Measurements from ENCODE around the gene UVRAG. TPM values are rescaled to one million over a fixed set of nuclear protein-coding genes. Genes with fewer than 3 reads are reported as not detected.
"Not testable (repeated sequence)": the region's sequence is repeated elsewhere in the genome, so short reads cannot be mapped to it uniquely, and the experiment has no call there.

Gene UVRAG
- total and polyA plus RNA-seq, 5 experiments from 2014 or later: 8.9 to 22.3 (median 12.6) TPM

- ATAC-seq (no peak), DNase-seq (no peak)
- H3K4me1 Mint-ChIP-seq: peaks cover 14 to 31% (median 18%) of the 10 kb centered on the region in 4 donors
- no peaks in the 10 kb centered on the region for H3K27me3 Mint-ChIP-seq
- peaks cover 7 to 29% (median 27%) of the 10 kb centered on the region in 3 donors for H3K36me3 Mint-ChIP-seq
- H3K9me3 Mint-ChIP-seq: peaks cover 0 to 8% (median 0%) of the 10 kb centered on the region in 9 donors
- H3K27ac Mint-ChIP-seq: no peak overlapping the region
- POLR2A ChIA-PET: no interaction called here
- no peak overlapping the region for H3K4me3 Mint-ChIP-seq
These were observed 260.7 kb downstream of the UVRAG start for GRCh38 chr11:76075716-76076115.

- DNase-seq, POLR2A ChIA-PET: not testable (repeated sequence)
- peak overlapping the region in 1 of 10 donors; percentile 5 for H3K27ac Mint-ChIP-seq
These were observed 261.2 kb downstream of the UVRAG start for GRCh38 chr11:76076253-76076652.

GRCh38 chr11:76076749-76077148, 261.7 kb downstream of the UVRAG start:
- DNase-seq (no peak), ATAC-seq (no peak)
- H3K27me3 Mint-ChIP-seq: no peaks in the 10 kb centered on the region
- POLR2A ChIA-PET: no interaction called here
- peaks cover 0 to 8% (median 0%) of the 10 kb centered on the region in 9 donors for H3K9me3 Mint-ChIP-seq
- H3K4me1 Mint-ChIP-seq: peaks cover 9 to 31% (median 14%) of the 10 kb centered on the region in 4 donors
- peaks cover 7 to 24% (median 23%) of the 10 kb centered on the region in 3 donors for H3K36me3 Mint-ChIP-seq
- no peak overlapping the region for H3K27ac Mint-ChIP-seq
- H3K4me3 Mint-ChIP-seq: no peak overlapping the region

More at GRCh38 chr11:76076253-76076652, 261.2 kb downstream of the UVRAG start:
- not testable (repeated sequence) for H3K4me3 Mint-ChIP-seq, ATAC-seq, H3K9me3 Mint-ChIP-seq, H3K27me3 Mint-ChIP-seq
- Mint-ChIP-seq H3K4me1 (peaks cover 12 to 31% (median 16%) of the 10 kb centered on the region in 4 donors), H3K36me3 (peaks cover 7 to 29% (median 25%) of the 10 kb centered on the region in 3 donors)

- no peaks in the 10 kb centered on the region for H3K27me3 Mint-ChIP-seq
- peaks cover 7 to 22% (median 22%) of the 10 kb centered on the region in 3 donors for H3K36me3 Mint-ChIP-seq
- DNase-seq (peak in 1 of 10 donors; percentile 1), ATAC-seq (no peak)
- H3K27ac Mint-ChIP-seq: peak overlapping the region in 6 of 10 donors; percentile 34 to 66 (median 48)
- H3K9me3 Mint-ChIP-seq: peaks cover 0 to 8% (median 0%) of the 10 kb centered on the region in 9 donors
- POLR2A ChIA-PET: no interaction called here
- peak overlapping the region in 4 of 10 donors; percentile 0 to 23 (median 14) for H3K4me3 Mint-ChIP-seq
- H3K4me1 Mint-ChIP-seq: peaks cover 8 to 31% (median 14%) of the 10 kb centered on the region in 4 donors
These were observed 262.7 kb downstream of the UVRAG start for GRCh38 chr11:76077575-76078150.

GRCh38 chr11:76081084-76081483, 266.1 kb downstream of the UVRAG start:
- H3K27me3 Mint-ChIP-seq, DNase-seq, H3K9me3 Mint-ChIP-seq, H3K27ac Mint-ChIP-seq, ATAC-seq, H3K4me3 Mint-ChIP-seq, POLR2A ChIA-PET: not testable (repeated sequence)
- Mint-ChIP-seq H3K4me1 (peaks cover 2 to 18% (median 8%) of the 10 kb centered on the region in 4 donors), H3K36me3 (peaks cover 0 to 16% (median 4%) of the 10 kb centered on the region in 3 donors)

GRCh38 chr11:76083563-76084451, 268.8 kb downstream of the UVRAG start:
- Mint-ChIP-seq H3K9me3 (peaks cover 0 to 7% (median 0%) of the 10 kb centered on the region in 9 donors), H3K4me3 (no peak overlapping the region), H3K4me1 (peaks cover 0 to 3% (median under 1%) of the 10 kb centered on the region in 4 donors), H3K27ac (no peak overlapping the region), H3K27me3 (no peaks in the 10 kb centered on the region), H3K36me3 (peaks cover 4 to 28% (median 18%) of the 10 kb centered on the region in 3 donors)
- POLR2A ChIA-PET: no interaction called here
- DNase-seq (no peak), ATAC-seq (no peak)

- H3K4me3 Mint-ChIP-seq: no peak overlapping the region
These were observed 270.3 kb downstream of the UVRAG start for GRCh38 chr11:76085270-76085669.

GRCh38 chr11:76086743-76087635, 272.0 kb downstream of the UVRAG start:
- POLR2A ChIA-PET: no interaction called here
- H3K27ac Mint-ChIP-seq: no peak overlapping the region
- no peak for ATAC-seq
- H3K4me3 Mint-ChIP-seq: no peak overlapping the region
- H3K4me1 Mint-ChIP-seq: peaks cover 0 to 3% (median 0%) of the 10 kb centered on the region in 4 donors
- H3K27me3 Mint-ChIP-seq: no peaks in the 10 kb centered on the region
- peaks cover 5 to 32% (median 15%) of the 10 kb centered on the region in 9 donors for H3K9me3 Mint-ChIP-seq
- peaks cover 29 to 47% (median 42%) of the 10 kb centered on the region in 3 donors for H3K36me3 Mint-ChIP-seq
- DNase-seq: no peak

More at GRCh38 chr11:76085270-76085669, 270.3 kb downstream of the UVRAG start:
- DNase-seq (no peak), ATAC-seq (no peak)
- Mint-ChIP-seq H3K9me3 (peaks cover 0 to 16% (median 5%) of the 10 kb centered on the region in 9 donors), H3K27me3 (no peaks in the 10 kb centered on the region), H3K4me1 (peaks cover 0 to 3% (median 0%) of the 10 kb centered on the region in 4 donors), H3K27ac (no peak overlapping the region), H3K36me3 (peaks cover 15 to 31% (median 28%) of the 10 kb centered on the region in 3 donors)
- POLR2A ChIA-PET: no interaction called here

- Mint-ChIP-seq H3K9me3 (peaks cover 5 to 32% (median 15%) of the 10 kb centered on the region in 9 donors), H3K27ac (no peak overlapping the region), H3K4me3 (no peak overlapping the region), H3K36me3 (peaks cover 29 to 47% (median 42%) of the 10 kb centered on the region in 3 donors), H3K4me1 (peaks cover 0 to 4% (median 0%) of the 10 kb centered on the region in 4 donors), H3K27me3 (no peaks in the 10 kb centered on the region)
- POLR2A ChIA-PET: no interaction called here
- no peak for ATAC-seq
- DNase-seq: no peak
These were observed 272.7 kb downstream of the UVRAG start for GRCh38 chr11:76087749-76088148.

GRCh38 chr11:76088511-76088910, 273.5 kb downstream of the UVRAG start:
- POLR2A ChIA-PET: no interaction called here
- Mint-ChIP-seq H3K27me3 (no peaks in the 10 kb centered on the region), H3K4me1 (peaks cover 0 to 6% (median under 1%) of the 10 kb centered on the region in 4 donors), H3K27ac (no peak overlapping the region), H3K4me3 (no peak overlapping the region), H3K9me3 (peaks cover 5 to 32% (median 15%) of the 10 kb centered on the region in 9 donors), H3K36me3 (peaks cover 29 to 47% (median 42%) of the 10 kb centered on the region in 3 donors)
- no peak for DNase-seq
- ATAC-seq: no peak

GRCh38 chr11:76090174-76090573, 275.2 kb downstream of the UVRAG start:
- H3K27me3 Mint-ChIP-seq: no peaks in the 10 kb centered on the region
- peaks cover 29 to 47% (median 42%) of the 10 kb centered on the region in 3 donors for H3K36me3 Mint-ChIP-seq
- peaks cover 0 to 7% (median 2%) of the 10 kb centered on the region in 4 donors for H3K4me1 Mint-ChIP-seq
- no peak overlapping the region for H3K4me3 Mint-ChIP-seq
- ATAC-seq (no peak), DNase-seq (no peak)
- peaks cover 5 to 32% (median 15%) of the 10 kb centered on the region in 9 donors for H3K9me3 Mint-ChIP-seq
- POLR2A ChIA-PET: no interaction called here
- peak overlapping the region in 2 of 10 donors; percentile 31 to 63 for H3K27ac Mint-ChIP-seq

- POLR2A ChIA-PET: no interaction called here
- Mint-ChIP-seq H3K9me3 (peaks cover 5 to 32% (median 15%) of the 10 kb centered on the region in 9 donors), H3K36me3 (peaks cover 29 to 47% (median 40%) of the 10 kb centered on the region in 3 donors), H3K4me3 (no peak overlapping the region), H3K4me1 (peaks cover 0 to 7% (median 2%) of the 10 kb centered on the region in 4 donors), H3K27me3 (no peaks in the 10 kb centered on the region), H3K27ac (no peak overlapping the region)
- DNase-seq: no peak
- ATAC-seq: no peak
These were observed 275.8 kb downstream of the UVRAG start for GRCh38 chr11:76090821-76091220.
